ENCODE results near the gene UBE2J2. TPM values are rescaled to one million over a fixed set of nuclear protein-coding genes. Genes with fewer than 3 reads are reported as not detected.

UBE2J2 gene
- total and polyA plus RNA-seq, 7 donors = 32.4 to 63.6 (median 34.2) TPM

DNA sequence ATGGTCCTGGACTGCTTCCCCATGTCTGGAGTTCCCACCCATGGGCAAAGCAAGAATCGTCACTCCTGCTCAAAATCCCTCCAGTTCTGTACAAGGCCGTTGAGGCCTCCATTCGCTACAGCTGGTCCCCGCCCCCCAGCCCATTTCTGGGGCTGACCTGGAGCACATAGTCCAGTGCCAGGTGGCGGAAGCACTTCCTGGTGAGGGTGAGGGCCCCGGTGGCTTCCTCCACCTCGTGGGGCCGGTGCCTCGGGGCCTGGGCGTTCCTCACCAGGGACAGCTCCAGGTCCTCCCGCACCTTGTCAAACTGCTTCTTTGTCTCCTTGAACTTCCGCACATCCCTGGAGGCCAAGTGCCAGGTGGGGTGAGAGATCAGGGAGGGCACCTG, 26.7 kb upstream of the UBE2J2 start:
- TF ChIP-seq POLR2AphosphoS5 (IDR thresholded peaks at IDR 0.05) (no peak), POLR2A (IDR thresholded peaks at IDR 0.05) (no peak), CTCF (IDR thresholded peaks at IDR 0.05) (no peak), EP300 (IDR thresholded peaks at IDR 0.05) (no peak)
- DNase-seq = no peak
- WGBS, 2 donors = 91 to 92% methylated on average over 12 of the region's 12 CpGs
- Histone ChIP-seq H3K27me3 (no peaks in the 10 kb centered on the region), H3K4me3 (no peak overlapping the region), H3K36me3 (peaks cover 0 to 25% (median 12%) of the 10 kb centered on the region in 4 donors), H3K4me1 (peaks cover 0 to 24% (median 20%) of the 10 kb centered on the region in 4 donors), H3K27ac (no peak overlapping the region), H3K9me3 (no peaks in the 10 kb centered on the region)
- intact Hi-C loops (cut with DNase I) = no loop called here

DNA sequence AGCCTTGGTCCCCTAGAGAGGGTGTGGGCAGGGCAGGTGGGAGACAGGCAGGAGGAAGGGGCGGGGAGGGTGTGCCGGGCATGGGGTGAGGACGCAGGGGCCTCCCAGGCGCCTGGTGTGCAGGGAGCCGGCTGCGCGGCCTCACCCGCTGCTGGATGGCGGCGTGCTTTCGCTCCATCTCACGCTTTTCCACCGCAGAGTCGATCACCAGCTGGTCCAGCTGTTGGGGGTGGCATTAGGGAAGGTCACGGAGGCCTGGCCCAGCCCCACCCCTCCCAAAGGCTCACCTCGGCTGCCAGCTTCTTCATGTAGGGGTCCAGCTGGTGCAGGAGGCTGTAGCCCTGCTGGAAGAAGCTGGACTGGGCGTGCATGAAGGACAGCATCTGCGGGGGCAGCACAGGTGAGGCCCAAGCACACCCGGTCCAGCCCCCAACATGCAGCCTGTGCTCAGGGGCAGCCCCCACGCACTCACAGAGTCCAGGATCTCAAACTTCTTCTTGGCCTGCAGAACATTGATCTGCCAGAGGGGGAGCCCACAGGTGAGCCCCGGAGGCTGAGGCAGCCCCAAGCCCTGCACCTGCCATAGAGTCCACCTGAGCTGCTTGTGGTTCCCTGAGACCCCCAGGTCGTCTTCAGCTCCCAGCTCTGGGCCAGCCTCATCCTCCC, 26.2 kb upstream of the UBE2J2 start:
- H3K4me1 ChIP-seq = peaks cover 0 to 19% (median 15%) of the 10 kb centered on the region in 4 donors
- H3K9me3 ChIP-seq = no peaks in the 10 kb centered on the region
- H3K4me3 ChIP-seq = no peak overlapping the region
- H3K36me3 ChIP-seq = peaks cover 0 to 29% (median 13%) of the 10 kb centered on the region in 4 donors
- TF ChIP-seq CTCF (IDR thresholded peaks at IDR 0.05) = no peak
- TF ChIP-seq POLR2AphosphoS5 (IDR thresholded peaks at IDR 0.05) = no peak
- no peak for TF ChIP-seq EP300 (IDR thresholded peaks at IDR 0.05)
- TF ChIP-seq POLR2A (IDR thresholded peaks at IDR 0.05) = no peak
- intact Hi-C loops (cut with DNase I) = no loop called here
- WGBS, 2 donors = 88 to 89% methylated on average over 22 of the region's 22 CpGs
- no peaks in the 10 kb centered on the region for H3K27me3 ChIP-seq
- no peak for DNase-seq
- H3K27ac ChIP-seq = no peak overlapping the region

- DNase-seq = no peak
- Histone ChIP-seq H3K4me1 (peaks cover 0 to 12% (median 8%) of the 10 kb centered on the region in 4 donors), H3K27me3 (no peaks in the 10 kb centered on the region), H3K9me3 (no peaks in the 10 kb centered on the region), H3K27ac (no peak overlapping the region), H3K4me3 (no peak overlapping the region), H3K36me3 (peaks cover 0 to 35% (median 13%) of the 10 kb centered on the region in 4 donors)
- TF ChIP-seq EP300 (IDR thresholded peaks at IDR 0.05) = no peak
- intact Hi-C loops (cut with DNase I) = no loop called here
- 81 to 82% methylated on average over 30 of the region's 30 CpGs for WGBS, 2 donors
Observed at GRCh38 chr1:1298861-1299685, 25.4 kb upstream of the UBE2J2 start.

DNA sequence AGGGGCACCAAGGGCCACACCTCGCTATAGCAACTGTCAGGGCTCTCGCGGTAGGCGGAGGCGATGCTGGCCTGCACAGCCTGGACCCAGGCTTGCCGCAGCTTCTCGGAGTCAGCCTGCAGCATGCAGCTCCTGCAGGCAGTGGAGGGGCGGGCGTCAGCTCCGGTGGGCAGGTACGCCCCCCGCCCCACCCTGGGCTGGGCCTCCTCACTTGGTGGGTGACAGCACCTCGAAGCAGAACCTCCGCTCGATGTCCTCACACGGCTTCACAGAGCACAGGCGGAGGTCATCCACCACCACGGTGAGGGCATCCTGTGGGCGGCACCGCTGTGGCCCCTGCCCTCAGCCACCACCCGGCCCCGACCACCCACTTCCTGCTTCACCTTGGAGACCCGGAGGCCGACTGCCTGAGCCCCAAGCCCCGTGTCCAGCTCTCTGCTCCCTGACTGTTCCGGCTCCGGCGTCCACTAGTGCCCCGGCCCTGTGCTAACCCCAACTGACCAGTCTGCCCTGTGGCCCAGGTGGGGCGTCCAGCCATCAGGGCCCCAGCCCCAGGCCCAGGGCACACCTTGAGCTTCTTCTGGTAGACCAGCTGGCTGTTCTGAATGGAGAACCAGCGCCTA, 24.3 kb upstream of the UBE2J2 start:
- Histone ChIP-seq H3K4me3 (no peak overlapping the region), H3K9me3 (no peaks in the 10 kb centered on the region), H3K36me3 (peaks cover 0 to 44% (median 13%) of the 10 kb centered on the region in 4 donors), H3K4me1 (peaks cover 0 to under 1% (median 0%) of the 10 kb centered on the region in 4 donors), H3K27me3 (no peaks in the 10 kb centered on the region), H3K27ac (no peak overlapping the region)
- DNase-seq = no peak
- intact Hi-C loops (cut with DNase I) = no loop called here
- 93 to 96% methylated on average over 31 of the region's 31 CpGs for WGBS, 2 donors
- no peak for TF ChIP-seq POLR2AphosphoS5 (IDR thresholded peaks at IDR 0.05)
- TF ChIP-seq POLR2A (IDR thresholded peaks at IDR 0.05) = no peak
- TF ChIP-seq CTCF (IDR thresholded peaks at IDR 0.05) = no peak
- no peak for TF ChIP-seq EP300 (IDR thresholded peaks at IDR 0.05)
